ENCODE results near the gene GLOD4. TPM values are rescaled to one million over a fixed set of nuclear protein-coding genes. Genes with fewer than 3 reads are reported as not detected.
"Not testable (repeated sequence)": the region's sequence is repeated elsewhere in the genome, so short reads cannot be mapped to it uniquely, and the experiment has no call there.

GLOD4 gene
- total RNA-seq, 1 donor from 2014 or later: 84.8 TPM

DNA sequence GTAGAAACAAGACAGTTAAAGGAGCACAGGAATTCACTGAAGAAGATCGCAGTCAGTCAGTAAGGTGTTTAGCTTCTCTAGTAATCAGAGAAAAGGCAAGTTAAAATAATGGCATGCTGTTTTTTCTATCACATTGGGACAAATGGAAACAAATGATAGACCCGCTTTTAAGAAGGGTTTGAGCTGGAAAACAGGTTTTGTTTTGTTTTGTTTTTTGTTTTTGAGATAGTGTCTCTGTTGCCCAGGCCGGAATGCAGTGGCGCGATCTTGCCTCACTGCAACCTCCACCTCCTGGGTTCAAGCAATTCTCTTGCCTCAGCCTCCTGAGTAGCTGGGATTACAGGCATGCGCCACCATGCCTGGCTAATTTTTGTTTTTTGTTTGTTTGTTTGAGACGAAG lies 3.8 kb upstream of the GLOD4 start:
- DNase-seq (ENCODE audit: low spot score); H3K9me3 Mint-ChIP-seq; H3K27me3 Mint-ChIP-seq (ENCODE audit: low read depth); H3K4me3 Mint-ChIP-seq (ENCODE audit: low read depth); H3K27ac Mint-ChIP-seq; intact Hi-C loops (cut with micrococcal nuclease): not testable (repeated sequence)
- Mint-ChIP-seq H3K4me1 (ENCODE audit: low read depth) (peaks cover 24% of the 10 kb centered on the region), H3K36me3 (ENCODE audit: low read depth) (peaks cover 46% of the 10 kb centered on the region)

DNA sequence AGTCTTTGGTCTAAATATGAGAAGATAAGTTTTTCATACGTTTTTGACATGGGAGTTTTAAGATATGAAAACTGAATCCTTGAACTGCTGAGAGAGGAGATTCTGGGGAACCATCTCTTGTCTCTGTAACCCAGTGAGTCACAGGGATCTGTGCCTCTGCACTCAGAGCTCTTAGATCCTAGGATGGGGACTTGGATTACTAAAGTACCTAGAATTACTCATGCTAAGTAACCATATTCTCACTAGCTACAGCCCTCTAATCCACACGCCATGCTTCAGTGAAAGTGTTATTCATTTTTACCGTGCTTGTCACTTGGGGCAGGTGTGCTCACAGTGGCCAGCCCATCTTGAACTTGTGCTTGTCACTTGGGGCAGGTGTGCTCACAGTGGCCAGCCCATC lies 2.1 kb upstream of the GLOD4 start:
- peaks cover 37% of the 10 kb centered on the region for H3K36me3 Mint-ChIP-seq (ENCODE audit: low read depth)
- H3K9me3 Mint-ChIP-seq: no peaks in the 10 kb centered on the region
- H3K4me3 Mint-ChIP-seq (ENCODE audit: low read depth): peak overlapping the region; percentile 95
- intact Hi-C loops (cut with micrococcal nuclease): no loop called here
- H3K4me1 Mint-ChIP-seq (ENCODE audit: low read depth): peaks cover 27% of the 10 kb centered on the region
- no peaks in the 10 kb centered on the region for H3K27me3 Mint-ChIP-seq (ENCODE audit: low read depth)
- H3K27ac Mint-ChIP-seq: peak overlapping the region; percentile 15
- DNase-seq (ENCODE audit: low spot score): no peak

DNA sequence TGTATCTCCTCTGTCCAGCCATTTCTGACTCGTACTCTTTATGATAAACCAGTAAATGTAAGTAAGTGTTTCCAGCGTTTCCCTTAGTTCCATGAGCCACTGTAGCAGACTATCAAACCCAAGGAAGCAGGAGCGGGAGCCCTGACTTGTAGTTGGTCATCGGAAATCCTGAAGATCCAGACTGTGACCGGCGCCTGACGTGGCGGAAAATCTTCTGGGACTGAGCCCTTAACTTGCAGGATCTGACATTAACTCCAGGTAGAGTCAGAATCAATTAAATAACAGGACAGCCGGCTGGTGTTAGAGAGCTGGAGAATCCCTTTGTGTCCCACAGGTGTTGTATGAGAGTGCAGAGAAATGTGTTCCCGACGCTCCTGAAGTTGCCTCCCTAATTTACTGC lies 4.0 kb downstream of the GLOD4 start:
- intact Hi-C loops (cut with micrococcal nuclease): no loop called here
- Mint-ChIP-seq H3K4me3 (ENCODE audit: low read depth) (no peak overlapping the region), H3K27me3 (ENCODE audit: low read depth) (no peaks in the 10 kb centered on the region), H3K36me3 (ENCODE audit: low read depth) (peaks cover 62% of the 10 kb centered on the region), H3K9me3 (no peaks in the 10 kb centered on the region), H3K4me1 (ENCODE audit: low read depth) (peaks cover 26% of the 10 kb centered on the region), H3K27ac (no peak overlapping the region)
- DNase-seq (ENCODE audit: low spot score): no peak

DNA sequence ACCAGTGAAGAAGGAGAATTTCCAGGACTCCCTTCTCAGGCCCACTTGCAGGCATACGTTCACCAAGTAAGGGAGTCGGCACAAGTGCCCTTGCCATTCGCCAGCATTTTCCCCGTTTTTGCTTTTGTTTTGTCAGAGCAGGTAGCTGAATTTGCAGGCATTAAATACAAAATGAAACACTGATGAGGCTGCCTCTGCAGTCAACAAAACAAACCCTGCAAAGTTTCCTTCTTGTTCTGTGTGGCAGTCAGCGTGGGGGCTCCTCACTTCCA lies 7.8 kb downstream of the GLOD4 start:
- intact Hi-C loops (cut with micrococcal nuclease): no loop called here
- Mint-ChIP-seq H3K27me3 (ENCODE audit: low read depth) (no peaks in the 10 kb centered on the region), H3K4me3 (ENCODE audit: low read depth) (peak overlapping the region; percentile 41), H3K36me3 (ENCODE audit: low read depth) (peaks cover 85% of the 10 kb centered on the region), H3K9me3 (no peaks in the 10 kb centered on the region), H3K27ac (peak overlapping the region; percentile 89), H3K4me1 (ENCODE audit: low read depth) (peaks cover 19% of the 10 kb centered on the region)
- DNase-seq (ENCODE audit: low spot score): no peak

DNA sequence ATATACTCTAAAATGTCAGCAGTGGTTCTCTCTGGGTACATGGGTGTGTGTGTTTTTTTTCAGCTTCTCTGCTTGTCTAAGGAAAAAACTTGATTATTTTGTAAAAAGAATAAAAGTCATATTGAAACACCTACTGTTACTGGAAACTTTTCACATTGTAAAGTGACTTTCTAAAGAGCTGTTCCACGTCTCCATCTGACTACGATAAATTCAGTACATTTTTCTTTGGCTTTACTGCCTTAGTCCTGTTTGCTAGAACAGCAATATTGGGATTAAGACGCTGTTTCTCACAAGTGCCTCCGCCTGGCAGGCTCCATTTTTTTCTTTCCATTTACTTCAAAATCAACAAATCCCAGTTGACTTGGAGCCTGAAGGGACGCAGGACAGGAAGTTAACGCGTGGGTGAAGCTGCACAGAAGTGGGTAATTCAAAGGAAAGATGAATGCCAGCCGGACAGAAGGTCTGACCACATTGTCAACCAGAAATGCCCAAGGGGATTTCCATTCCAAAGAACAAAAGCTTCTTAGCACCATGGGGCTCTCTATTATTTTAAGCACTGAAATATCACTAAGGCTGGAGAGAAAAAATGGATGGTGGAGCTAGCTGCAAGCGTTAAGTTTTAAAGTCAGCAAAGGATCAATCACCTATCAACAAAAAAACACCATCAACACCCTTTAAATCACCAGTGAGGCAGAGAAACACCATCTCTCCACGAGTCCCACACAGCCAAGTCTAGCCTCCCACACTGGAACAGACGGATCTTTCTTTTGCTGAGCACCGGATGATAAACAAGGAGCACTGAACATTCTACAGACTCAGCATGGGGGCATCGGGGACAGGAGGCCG lies 8.4 kb downstream of the GLOD4 start:
- H3K27ac Mint-ChIP-seq: peak overlapping the region; percentile 89
- peaks cover 87% of the 10 kb centered on the region for H3K36me3 Mint-ChIP-seq (ENCODE audit: low read depth)
- H3K9me3 Mint-ChIP-seq: no peaks in the 10 kb centered on the region

DNA sequence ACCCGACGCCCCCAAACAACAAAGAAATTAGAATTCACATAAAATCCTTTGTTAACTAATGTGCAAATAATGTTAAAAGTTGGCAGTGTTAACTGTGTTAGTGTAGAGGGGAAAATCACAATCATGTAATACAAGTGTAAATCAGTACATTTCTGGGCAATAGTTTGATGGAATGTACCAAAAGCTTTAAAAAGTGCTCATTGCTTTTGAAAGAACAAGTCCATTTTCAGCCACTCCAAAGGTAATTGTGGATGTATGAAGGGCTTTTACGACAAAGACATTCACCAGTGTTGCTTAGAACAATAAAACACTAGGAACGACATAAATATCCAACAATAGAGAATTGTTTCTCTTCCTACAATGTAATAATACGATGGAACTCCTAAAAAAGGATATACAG lies 9.1 kb downstream of the GLOD4 start:
- Mint-ChIP-seq H3K27me3 (ENCODE audit: low read depth) (no peaks in the 10 kb centered on the region), H3K27ac (peak overlapping the region; percentile 70), H3K4me3 (ENCODE audit: low read depth) (no peak overlapping the region), H3K9me3 (no peaks in the 10 kb centered on the region), H3K4me1 (ENCODE audit: low read depth) (peaks cover 19% of the 10 kb centered on the region), H3K36me3 (ENCODE audit: low read depth) (peaks cover 84% of the 10 kb centered on the region)
- intact Hi-C loops (cut with micrococcal nuclease): no loop called here
- DNase-seq (ENCODE audit: low spot score): no peak

More for the DNA sequence above, 8.4 kb downstream of the GLOD4 start:
- intact Hi-C loops (cut with micrococcal nuclease): no loop called here
- H3K27me3 Mint-ChIP-seq (ENCODE audit: low read depth): no peaks in the 10 kb centered on the region
- peak overlapping the region; percentile 41 for H3K4me3 Mint-ChIP-seq (ENCODE audit: low read depth)
- H3K4me1 Mint-ChIP-seq (ENCODE audit: low read depth): peaks cover 19% of the 10 kb centered on the region
- no peak for DNase-seq (ENCODE audit: low spot score)

DNA sequence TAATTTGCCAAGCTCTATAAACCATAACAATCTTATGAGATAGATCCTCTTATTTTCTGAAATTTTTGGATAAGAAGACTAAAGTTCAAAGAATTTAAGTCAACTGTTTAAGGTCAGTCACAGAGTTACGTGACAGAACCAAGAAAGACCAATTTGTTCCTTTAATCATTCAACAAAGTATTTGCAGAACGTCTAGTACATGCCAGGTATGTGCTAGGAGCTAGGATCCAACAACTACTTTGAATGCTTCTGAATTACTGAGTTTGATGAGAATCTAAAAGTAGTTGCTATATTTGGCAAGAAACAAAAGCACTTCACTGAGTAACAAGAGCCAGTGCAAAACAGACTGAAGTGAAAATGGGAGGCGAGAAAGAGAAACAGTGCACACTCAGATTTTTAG lies 15.0 kb downstream of the GLOD4 start:
- Mint-ChIP-seq H3K4me1 (ENCODE audit: low read depth) (no peaks in the 10 kb centered on the region), H3K27me3 (ENCODE audit: low read depth) (no peaks in the 10 kb centered on the region), H3K36me3 (ENCODE audit: low read depth) (peaks cover 58% of the 10 kb centered on the region), H3K9me3 (no peaks in the 10 kb centered on the region), H3K27ac (peak overlapping the region; percentile 2), H3K4me3 (ENCODE audit: low read depth) (no peak overlapping the region)
- no peak for DNase-seq (ENCODE audit: low spot score)
- intact Hi-C loops (cut with micrococcal nuclease): no loop called here

DNA sequence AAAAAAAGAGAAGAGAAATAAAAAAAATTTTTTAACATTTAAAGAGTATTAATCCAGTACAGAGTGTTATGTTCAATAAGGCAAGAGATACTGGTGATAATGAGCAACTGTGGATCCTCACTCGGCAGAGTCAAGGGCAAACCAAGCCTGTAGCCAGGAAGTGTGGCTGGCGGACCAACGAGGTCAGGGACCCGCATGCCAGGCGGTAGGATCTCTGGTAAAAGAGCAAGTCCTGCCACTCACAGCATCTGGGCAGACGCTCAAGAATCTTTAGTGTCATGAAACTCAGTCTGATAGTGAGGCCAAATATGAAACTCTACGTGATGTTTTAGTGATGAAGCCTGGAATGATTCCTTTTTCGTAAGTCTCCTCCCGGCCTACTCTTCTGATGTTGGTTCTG lies 21.7 kb downstream of the GLOD4 start:
- Mint-ChIP-seq H3K4me3 (ENCODE audit: low read depth) (no peak overlapping the region), H3K27ac (no peak overlapping the region), H3K4me1 (ENCODE audit: low read depth) (no peaks in the 10 kb centered on the region), H3K36me3 (ENCODE audit: low read depth) (peaks cover 65% of the 10 kb centered on the region), H3K9me3 (no peaks in the 10 kb centered on the region), H3K27me3 (ENCODE audit: low read depth) (no peaks in the 10 kb centered on the region)
- no peak for DNase-seq (ENCODE audit: low spot score)
- intact Hi-C loops (cut with micrococcal nuclease): no loop called here

DNA sequence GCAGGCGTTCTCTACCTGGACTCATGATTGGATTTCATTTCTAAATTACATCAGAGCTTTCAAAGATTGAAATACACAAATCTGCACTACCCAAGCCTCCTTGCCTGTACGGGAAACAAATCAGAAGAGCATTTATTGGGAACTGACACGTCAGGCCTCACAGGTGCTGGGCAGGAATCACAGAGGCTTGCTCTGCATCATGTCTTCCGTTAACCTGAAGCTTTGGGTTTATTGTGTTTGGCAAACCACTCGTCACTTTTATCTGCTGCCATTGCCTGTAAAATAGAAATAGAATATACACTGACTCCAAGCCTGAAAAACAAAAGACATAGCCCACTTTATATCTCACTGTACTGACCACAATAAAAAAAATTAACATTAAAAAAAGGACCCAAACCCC lies 22.1 kb downstream of the GLOD4 start:
- intact Hi-C loops (cut with micrococcal nuclease): no loop called here
- Mint-ChIP-seq H3K27ac (no peak overlapping the region), H3K4me1 (ENCODE audit: low read depth) (no peaks in the 10 kb centered on the region), H3K4me3 (ENCODE audit: low read depth) (no peak overlapping the region), H3K27me3 (ENCODE audit: low read depth) (no peaks in the 10 kb centered on the region), H3K9me3 (no peaks in the 10 kb centered on the region), H3K36me3 (ENCODE audit: low read depth) (peaks cover 65% of the 10 kb centered on the region)
- no peak for DNase-seq (ENCODE audit: low spot score)

DNA sequence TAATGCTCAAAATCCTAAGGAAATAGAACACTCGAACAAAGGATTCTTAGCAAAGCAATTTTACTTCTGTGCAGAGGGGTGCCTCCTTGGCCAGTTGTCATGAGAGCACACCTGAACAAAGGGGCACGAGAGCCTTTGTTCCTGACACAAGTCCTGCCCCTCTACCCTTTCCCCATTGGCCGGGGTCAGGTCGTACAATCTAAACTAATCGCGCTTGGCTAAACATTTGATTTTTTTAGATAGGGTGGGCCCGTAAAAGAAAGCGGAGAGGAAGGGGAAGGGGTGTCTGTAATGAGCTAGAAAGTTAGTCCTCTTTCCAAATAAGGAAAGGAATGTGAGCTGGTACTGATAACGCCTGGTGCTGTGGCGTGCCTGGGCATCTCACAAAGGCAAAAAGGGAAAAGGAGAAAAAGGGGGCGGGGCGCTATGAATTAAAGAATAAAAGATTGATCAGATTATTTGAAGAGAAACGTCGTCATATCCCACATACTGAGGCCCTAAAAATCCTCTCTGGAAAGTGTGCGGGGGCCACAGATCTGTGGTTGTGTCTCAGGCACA lies 26.0 kb downstream of the GLOD4 start:
- DNase-seq (ENCODE audit: low spot score); H3K4me3 Mint-ChIP-seq (ENCODE audit: low read depth); H3K27ac Mint-ChIP-seq; H3K4me1 Mint-ChIP-seq (ENCODE audit: low read depth); intact Hi-C loops (cut with micrococcal nuclease); H3K27me3 Mint-ChIP-seq (ENCODE audit: low read depth); H3K9me3 Mint-ChIP-seq: not testable (repeated sequence)
- peaks cover 51% of the 10 kb centered on the region for H3K36me3 Mint-ChIP-seq (ENCODE audit: low read depth)

DNA sequence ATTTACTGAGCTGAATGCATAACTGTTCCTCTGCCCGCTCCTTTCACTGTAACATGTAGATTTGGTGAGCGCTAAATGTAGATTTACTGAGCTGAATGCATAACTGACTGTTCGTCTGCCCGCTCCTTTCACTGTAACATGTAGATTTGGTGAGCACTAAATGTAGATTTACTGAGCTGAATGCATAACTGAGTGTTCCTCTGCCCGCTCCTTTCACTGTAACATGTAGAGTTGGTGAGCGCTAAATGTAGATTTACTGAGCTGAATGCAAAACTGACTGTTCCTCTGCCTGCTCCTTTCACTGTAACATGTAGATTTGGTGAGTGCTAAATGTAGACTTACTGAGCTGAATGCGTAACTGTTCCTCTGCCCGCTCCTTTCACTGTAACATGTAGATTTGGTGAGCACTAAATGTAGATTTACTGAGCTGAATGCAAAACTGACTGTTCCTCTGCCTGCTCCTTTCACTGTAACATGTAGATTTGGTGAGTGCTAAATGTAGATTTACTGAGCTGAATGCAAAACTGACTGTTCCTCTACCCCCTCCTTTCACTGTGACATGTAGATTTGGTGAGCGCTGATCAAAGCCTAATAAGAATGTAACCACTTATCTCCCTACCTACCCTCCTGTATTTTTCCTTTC lies 26.6 kb downstream of the GLOD4 start:
- H3K4me3 Mint-ChIP-seq (ENCODE audit: low read depth); H3K9me3 Mint-ChIP-seq; DNase-seq (ENCODE audit: low spot score); H3K27me3 Mint-ChIP-seq (ENCODE audit: low read depth); H3K27ac Mint-ChIP-seq; intact Hi-C loops (cut with micrococcal nuclease): not testable (repeated sequence)
- Mint-ChIP-seq H3K4me1 (ENCODE audit: low read depth) (peaks cover 15% of the 10 kb centered on the region), H3K36me3 (ENCODE audit: low read depth) (peaks cover 51% of the 10 kb centered on the region)

DNA sequence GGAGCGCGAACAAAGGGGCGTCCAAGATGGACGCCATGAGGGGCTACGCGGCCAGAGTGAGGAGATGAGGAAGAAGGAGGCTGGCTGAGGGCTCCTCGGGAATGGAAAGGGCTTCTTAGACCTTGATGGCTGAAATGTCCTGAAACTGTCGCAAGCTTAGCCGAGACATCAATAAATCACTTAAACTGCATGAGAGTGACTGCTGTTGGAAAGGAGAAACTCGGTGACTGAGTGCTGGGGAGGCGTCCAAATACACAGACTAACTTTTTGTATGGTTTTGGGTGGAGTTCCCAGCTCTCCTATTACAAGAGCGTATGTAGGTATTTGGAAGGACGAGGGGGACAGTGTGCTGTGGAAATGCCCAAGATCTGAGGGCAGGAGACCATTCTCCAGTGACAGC lies 28.7 kb downstream of the GLOD4 start:
- peak overlapping the region; percentile 47 for H3K4me3 Mint-ChIP-seq (ENCODE audit: low read depth)
- peaks cover 9% of the 10 kb centered on the region for H3K9me3 Mint-ChIP-seq
- intact Hi-C loops (cut with micrococcal nuclease): loop anchor here (5.0 kb wide), 1 partner anchor 341 kb away; a partner anchor contains a TSS
- H3K4me1 Mint-ChIP-seq (ENCODE audit: low read depth): peaks cover 26% of the 10 kb centered on the region
- no peak for DNase-seq (ENCODE audit: low spot score)
- H3K27ac Mint-ChIP-seq: peak overlapping the region; percentile 38
- H3K27me3 Mint-ChIP-seq (ENCODE audit: low read depth): no peaks in the 10 kb centered on the region
- peaks cover 50% of the 10 kb centered on the region for H3K36me3 Mint-ChIP-seq (ENCODE audit: low read depth)

DNA sequence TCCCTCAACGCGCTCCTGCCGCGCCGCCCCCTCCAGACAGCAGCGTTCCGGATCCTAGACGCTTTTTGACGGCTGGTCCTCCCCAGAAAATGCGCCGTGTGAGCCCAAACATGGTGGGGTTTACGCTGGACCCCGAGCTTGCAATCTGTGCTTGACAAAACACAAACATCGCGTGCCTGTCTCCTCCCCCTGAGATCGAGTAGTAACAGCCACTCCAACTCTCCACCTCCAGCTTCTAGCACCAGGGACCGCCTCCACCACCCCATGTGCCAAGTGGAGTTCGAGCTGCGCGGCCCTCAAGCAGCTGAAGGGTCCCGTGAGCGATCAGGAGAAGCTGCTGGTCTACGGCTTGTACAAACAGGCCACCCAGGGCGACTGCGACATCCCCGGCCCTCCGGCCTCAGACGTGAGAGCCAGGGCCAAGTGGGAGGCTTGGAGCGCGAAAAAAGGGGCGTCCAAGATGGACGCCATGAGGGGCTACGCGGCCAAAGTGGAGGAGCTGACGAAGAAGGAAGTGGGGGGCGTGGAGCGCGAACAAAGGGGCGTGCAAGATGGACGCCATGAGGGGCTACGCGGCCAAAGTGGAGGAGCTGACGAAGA lies 29.4 kb downstream of the GLOD4 start:
- H3K27me3 Mint-ChIP-seq (ENCODE audit: low read depth): no peaks in the 10 kb centered on the region
- H3K4me1 Mint-ChIP-seq (ENCODE audit: low read depth): peaks cover 26% of the 10 kb centered on the region
- H3K9me3 Mint-ChIP-seq: peaks cover 10% of the 10 kb centered on the region
- DNase-seq (ENCODE audit: low spot score): no peak
- peaks cover 57% of the 10 kb centered on the region for H3K36me3 Mint-ChIP-seq (ENCODE audit: low read depth)
- intact Hi-C loops (cut with micrococcal nuclease): loop anchor here (1.0 to 5.0 kb wide), 2 partner anchors 38 to 340 kb away; partner anchors contain the start of gene VPS53
- peak overlapping the region; percentile 95 for H3K27ac Mint-ChIP-seq
- H3K4me3 Mint-ChIP-seq (ENCODE audit: low read depth): peak overlapping the region; percentile 89

All from activated T-helper 2 cell treated with anti-CD3 and anti-CD28 coated beads, Interferon-gamma antibody, Interleukin-2, Interleukin-4, amounts not matched to agents 10 μg/mL and 5 μg/mL and 100 μg/mL, durations not matched to agents 14 hours and 24 hours and 36 hours (primary cell).